Measurements from ENCODE around the gene IRAK4.

GRCh38 chr12:43766291-43766690 is 7.5 kb downstream of the IRAK4 start:
- TF ChIP-seq, protein P1, sequence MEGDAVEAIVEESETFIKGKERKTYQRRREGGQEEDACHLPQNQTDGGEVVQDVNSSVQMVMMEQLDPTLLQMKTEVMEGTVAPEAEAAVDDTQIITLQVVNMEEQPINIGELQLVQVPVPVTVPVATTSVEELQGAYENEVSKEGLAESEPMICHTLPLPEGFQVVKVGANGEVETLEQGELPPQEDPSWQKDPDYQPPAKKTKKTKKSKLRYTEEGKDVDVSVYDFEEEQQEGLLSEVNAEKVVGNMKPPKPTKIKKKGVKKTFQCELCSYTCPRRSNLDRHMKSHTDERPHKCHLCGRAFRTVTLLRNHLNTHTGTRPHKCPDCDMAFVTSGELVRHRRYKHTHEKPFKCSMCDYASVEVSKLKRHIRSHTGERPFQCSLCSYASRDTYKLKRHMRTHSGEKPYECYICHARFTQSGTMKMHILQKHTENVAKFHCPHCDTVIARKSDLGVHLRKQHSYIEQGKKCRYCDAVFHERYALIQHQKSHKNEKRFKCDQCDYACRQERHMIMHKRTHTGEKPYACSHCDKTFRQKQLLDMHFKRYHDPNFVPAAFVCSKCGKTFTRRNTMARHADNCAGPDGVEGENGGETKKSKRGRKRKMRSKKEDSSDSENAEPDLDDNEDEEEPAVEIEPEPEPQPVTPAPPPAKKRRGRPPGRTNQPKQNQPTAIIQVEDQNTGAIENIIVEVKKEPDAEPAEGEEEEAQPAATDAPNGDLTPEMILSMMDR (conservative IDR thresholded peaks at IDR 0.05 in 1 of 2, IDR thresholded peaks at IDR 0.05 in 1 of 2; ENCODE audit: low read depth in 1 of 2, low read length in 2 of 2): no peak
- no peak for TF ChIP-seq EZH2 (IDR thresholded peaks at IDR 0.05; ENCODE audit: low read length, missing control alignments)

All from fibroblast of lung (primary cell).